Transverse colon (tissue), 4 donors: Measurements from ENCODE around the gene GTF3C1.

Source experiments
- POLR2AphosphoS5 ChIP-seq, 3 donors: sonication (generic); formaldehyde crosslinking; IDR thresholded peaks; one replicate each; pipeline ENCODE4 v1.6.1; 2016; ENCODE audit warnings: antibody characterized with exemption in 3 of 3
- TF ChIP-seq, protein P1 (sequence below), 5 experiments: fragments of 200-600 bp in 3 of 5; fragments of 450-650 bp in 2 of 5; sonication (generic) in 3 of 5; IDR thresholded peaks; 1 replicate in 2 of 5; 2 replicates in 3 of 5; pipeline ENCODE4 v1.5.1; 2016 to 2017; ENCODE audit warnings: antibody characterized with exemption in 5 of 5, inconsistent platforms in 3 of 5, mild to moderate bottlenecking in 2 of 5, moderate library complexity in 1 of 5

DNA sequence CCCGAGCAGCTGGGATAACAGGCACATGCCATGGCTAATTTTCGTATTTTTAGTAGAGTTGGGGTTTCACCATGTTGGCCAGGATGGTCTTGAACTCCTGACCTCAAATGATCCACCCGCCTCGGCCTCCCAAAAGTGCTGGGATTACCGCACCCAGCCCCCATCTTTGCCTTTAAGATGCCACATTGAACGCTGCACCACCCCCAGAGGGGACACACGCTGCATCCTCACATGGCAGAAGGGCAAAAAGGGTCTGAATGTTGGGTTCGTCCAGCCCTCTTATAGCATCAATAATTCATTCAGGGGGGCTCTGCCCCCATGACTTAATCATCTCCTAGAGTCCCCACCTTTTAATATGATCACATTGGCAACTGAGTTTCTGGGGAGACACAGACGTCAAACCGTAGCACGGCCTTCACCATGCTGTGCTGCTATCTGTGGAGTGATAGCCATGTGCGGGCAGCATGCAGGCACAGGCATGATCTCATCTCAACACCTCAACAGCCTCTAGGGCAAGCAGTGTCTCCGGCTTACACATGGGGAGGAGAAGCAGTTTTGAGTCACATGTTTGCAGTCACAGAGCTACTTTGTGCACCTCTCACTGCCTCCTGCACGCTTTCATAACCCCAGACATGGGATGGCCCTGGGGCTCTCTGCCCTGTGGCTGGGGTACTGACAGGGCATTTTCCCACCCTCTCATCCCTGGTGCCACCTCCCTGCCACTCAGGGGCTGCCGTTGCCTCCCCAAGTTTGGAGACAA is 117.8 kb downstream of the GTF3C1 start:
- TF ChIP-seq, protein P1, sequence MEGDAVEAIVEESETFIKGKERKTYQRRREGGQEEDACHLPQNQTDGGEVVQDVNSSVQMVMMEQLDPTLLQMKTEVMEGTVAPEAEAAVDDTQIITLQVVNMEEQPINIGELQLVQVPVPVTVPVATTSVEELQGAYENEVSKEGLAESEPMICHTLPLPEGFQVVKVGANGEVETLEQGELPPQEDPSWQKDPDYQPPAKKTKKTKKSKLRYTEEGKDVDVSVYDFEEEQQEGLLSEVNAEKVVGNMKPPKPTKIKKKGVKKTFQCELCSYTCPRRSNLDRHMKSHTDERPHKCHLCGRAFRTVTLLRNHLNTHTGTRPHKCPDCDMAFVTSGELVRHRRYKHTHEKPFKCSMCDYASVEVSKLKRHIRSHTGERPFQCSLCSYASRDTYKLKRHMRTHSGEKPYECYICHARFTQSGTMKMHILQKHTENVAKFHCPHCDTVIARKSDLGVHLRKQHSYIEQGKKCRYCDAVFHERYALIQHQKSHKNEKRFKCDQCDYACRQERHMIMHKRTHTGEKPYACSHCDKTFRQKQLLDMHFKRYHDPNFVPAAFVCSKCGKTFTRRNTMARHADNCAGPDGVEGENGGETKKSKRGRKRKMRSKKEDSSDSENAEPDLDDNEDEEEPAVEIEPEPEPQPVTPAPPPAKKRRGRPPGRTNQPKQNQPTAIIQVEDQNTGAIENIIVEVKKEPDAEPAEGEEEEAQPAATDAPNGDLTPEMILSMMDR (IDR thresholded peaks at IDR 0.05) = no peak
- no peak for TF ChIP-seq POLR2AphosphoS5 (IDR thresholded peaks at IDR 0.05)
